ENCODE measurements around the gene RMI1. TPM values are rescaled to one million over a fixed set of nuclear protein-coding genes. Genes with fewer than 3 reads are reported as not detected.

Gene RMI1
- 3.1 TPM for total RNA-seq

DNA sequence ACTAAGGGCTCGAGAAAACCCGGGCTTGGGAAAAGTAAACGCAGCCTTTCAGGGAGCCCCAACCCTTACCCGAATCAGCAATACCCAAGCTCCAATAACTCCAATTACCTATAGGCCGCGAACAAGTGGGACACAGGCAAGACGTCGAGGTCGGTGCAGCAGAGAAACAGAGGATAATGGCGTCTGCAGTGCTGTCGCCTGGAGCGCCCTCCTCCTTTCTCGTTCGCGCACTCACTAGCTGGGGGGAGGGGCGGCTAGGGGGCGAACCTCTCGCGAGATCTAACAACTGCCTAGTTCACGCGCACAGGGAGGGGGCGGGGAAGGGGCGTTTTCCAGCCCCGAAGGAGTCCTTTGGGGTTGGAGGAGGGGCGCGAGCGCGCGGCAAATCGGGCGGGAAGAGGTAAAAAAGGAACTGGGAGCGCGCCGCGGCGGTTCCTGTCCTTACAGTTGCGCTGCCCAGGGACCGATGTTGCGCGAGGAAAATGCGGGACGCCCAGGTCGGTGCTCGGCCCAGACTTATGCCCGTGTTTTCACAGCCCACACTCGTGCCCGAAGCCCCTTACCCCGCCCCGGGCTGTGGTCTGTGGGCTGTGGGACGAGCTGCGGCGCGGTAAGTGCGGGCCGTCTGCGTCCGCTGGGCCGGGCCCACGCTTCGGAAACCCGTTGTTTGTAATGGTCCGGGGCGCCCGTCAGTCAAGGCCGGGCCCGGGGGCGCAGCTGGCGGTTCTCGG is at the start of gene RMI1:
RMI1 (plus strand) TSS at position 411 of the 731 bp plus-strand sequence. CDS start 20,182 bp downstream, outside the sequence.
- Histone ChIP-seq H3K27ac (ENCODE audit: low read depth, low read length) (peak within 1 kb of the TSS; percentile 100), H3K27me3 (ENCODE audit: control insufficient read depth in 3 of 3, insufficient read depth in 3 of 3, low read length in 3 of 3) (no peaks in the 10 kb centered on the region), H3K9ac (ENCODE audit: low read depth in 1 of 3, low read length in 3 of 3) (peak within 1 kb of the TSS; percentile 95 to 100 (median 100)), H3K9me3 (ENCODE audit: control insufficient read depth in 3 of 3, low read length in 3 of 3) (no peaks in the 10 kb centered on the region), H3K36me3 (ENCODE audit: control insufficient read depth in 3 of 3, insufficient read depth in 3 of 3, low read length in 3 of 3) (peaks cover 15 to 17% (median 16%) of the 10 kb centered on the region in 3 donors), H3K4me1 (ENCODE audit: control insufficient read depth in 3 of 3, insufficient read depth in 3 of 3, low read length in 3 of 3) (peaks cover 14 to 24% (median 16%) of the 10 kb centered on the region in 3 donors), H3K4me3 (ENCODE audit: low read length in 3 of 3) (peak within 1 kb of the TSS; percentile 88 to 99 (median 99))

DNA sequence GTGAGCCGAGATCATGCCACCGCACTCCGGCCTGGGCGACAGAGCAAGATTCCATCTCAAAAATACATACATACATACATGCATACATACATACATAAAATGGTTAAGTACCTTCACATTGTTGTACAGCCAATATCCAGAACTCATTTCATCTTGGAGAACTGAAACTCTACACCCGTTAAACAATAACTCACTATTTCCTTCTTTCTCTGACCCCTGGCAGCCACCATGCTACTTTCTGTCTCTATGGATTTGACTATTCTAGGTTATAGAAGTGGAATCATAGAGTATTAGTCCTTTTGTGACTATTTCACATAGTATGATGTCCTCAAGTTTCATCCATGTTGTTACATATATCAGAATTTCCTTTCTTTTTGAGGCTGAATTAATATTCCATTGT is 49.7 kb upstream of the RMI1 start:
- H3K27ac ChIP-seq (ENCODE audit: low read depth, low read length): no peak overlapping the region

DNA sequence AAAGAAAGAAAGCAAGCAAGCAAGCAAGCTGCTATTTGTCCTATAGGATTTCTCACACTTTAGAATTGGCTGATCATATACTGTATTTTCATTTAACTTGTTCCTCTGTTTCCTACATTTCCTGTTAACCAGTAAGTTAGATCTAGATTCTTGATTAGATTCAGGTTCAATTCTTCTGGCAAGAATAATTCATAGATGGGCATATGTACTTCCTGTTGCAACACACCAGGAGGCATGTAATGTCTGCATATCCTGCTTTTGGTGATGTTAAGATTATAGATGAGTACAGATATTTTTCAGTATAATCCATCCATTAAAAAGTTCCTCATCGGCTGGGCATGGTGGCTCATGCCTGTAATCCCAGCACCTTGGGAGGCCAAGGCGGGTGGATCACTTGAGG is 48.6 kb upstream of the RMI1 start:
- no peaks in the 10 kb centered on the region for H3K9me3 ChIP-seq (ENCODE audit: control insufficient read depth in 3 of 3, low read length in 3 of 3)
- H3K4me3 ChIP-seq (ENCODE audit: low read length in 3 of 3): no peak overlapping the region
- H3K36me3 ChIP-seq (ENCODE audit: control insufficient read depth in 3 of 3, insufficient read depth in 3 of 3, low read length in 3 of 3): no peaks in the 10 kb centered on the region
- H3K4me1 ChIP-seq (ENCODE audit: control insufficient read depth in 3 of 3, insufficient read depth in 3 of 3, low read length in 3 of 3): peaks cover 8 to 27% (median 11%) of the 10 kb centered on the region in 3 donors
- H3K27ac ChIP-seq (ENCODE audit: low read depth, low read length): no peak overlapping the region
- H3K27me3 ChIP-seq (ENCODE audit: control insufficient read depth in 3 of 3, insufficient read depth in 3 of 3, low read length in 3 of 3): no peaks in the 10 kb centered on the region
- no peak overlapping the region for H3K9ac ChIP-seq (ENCODE audit: low read depth in 1 of 3, low read length in 3 of 3)

More for the DNA sequence above, 49.7 kb upstream of the RMI1 start:
- Histone ChIP-seq H3K36me3 (ENCODE audit: control insufficient read depth in 3 of 3, insufficient read depth in 3 of 3, low read length in 3 of 3) (no peaks in the 10 kb centered on the region), H3K9me3 (ENCODE audit: control insufficient read depth in 3 of 3, low read length in 3 of 3) (no peaks in the 10 kb centered on the region), H3K4me1 (ENCODE audit: control insufficient read depth in 3 of 3, insufficient read depth in 3 of 3, low read length in 3 of 3) (peaks cover 8 to 17% (median 9%) of the 10 kb centered on the region in 3 donors), H3K4me3 (ENCODE audit: low read length in 3 of 3) (no peak overlapping the region), H3K27me3 (ENCODE audit: control insufficient read depth in 3 of 3, insufficient read depth in 3 of 3, low read length in 3 of 3) (no peaks in the 10 kb centered on the region), H3K9ac (ENCODE audit: low read depth in 1 of 3, low read length in 3 of 3) (no peak overlapping the region)

DNA sequence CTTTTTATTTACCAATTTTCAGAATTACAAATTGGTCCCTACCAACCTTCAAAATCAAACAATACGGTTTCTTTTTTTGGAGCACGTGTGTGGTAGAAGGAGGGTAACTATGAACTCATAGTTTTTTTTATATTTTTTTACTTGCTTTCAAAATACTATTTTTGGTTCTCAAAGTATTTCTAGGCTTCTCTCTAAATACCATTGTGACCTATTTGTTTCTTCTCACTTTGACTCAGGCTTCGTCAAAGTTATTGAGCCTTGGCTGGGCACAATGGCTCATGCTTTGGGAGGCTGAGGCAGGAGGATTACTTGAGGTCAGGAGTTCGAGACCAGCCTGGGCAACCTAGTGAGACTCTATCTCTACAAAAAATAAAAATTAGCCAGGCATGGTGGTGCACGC is 47.8 kb upstream of the RMI1 start:
- H3K9me3 ChIP-seq (ENCODE audit: control insufficient read depth in 3 of 3, low read length in 3 of 3): no peaks in the 10 kb centered on the region
- H3K36me3 ChIP-seq (ENCODE audit: control insufficient read depth in 3 of 3, insufficient read depth in 3 of 3, low read length in 3 of 3): no peaks in the 10 kb centered on the region
- H3K27me3 ChIP-seq (ENCODE audit: control insufficient read depth in 3 of 3, insufficient read depth in 3 of 3, low read length in 3 of 3): no peaks in the 10 kb centered on the region
- H3K9ac ChIP-seq (ENCODE audit: low read depth in 1 of 3, low read length in 3 of 3): no peak overlapping the region
- no peak overlapping the region for H3K27ac ChIP-seq (ENCODE audit: low read depth, low read length)
- H3K4me1 ChIP-seq (ENCODE audit: control insufficient read depth in 3 of 3, insufficient read depth in 3 of 3, low read length in 3 of 3): peaks cover 8 to 28% (median 11%) of the 10 kb centered on the region in 3 donors
- no peak overlapping the region for H3K4me3 ChIP-seq (ENCODE audit: low read length in 3 of 3)

DNA sequence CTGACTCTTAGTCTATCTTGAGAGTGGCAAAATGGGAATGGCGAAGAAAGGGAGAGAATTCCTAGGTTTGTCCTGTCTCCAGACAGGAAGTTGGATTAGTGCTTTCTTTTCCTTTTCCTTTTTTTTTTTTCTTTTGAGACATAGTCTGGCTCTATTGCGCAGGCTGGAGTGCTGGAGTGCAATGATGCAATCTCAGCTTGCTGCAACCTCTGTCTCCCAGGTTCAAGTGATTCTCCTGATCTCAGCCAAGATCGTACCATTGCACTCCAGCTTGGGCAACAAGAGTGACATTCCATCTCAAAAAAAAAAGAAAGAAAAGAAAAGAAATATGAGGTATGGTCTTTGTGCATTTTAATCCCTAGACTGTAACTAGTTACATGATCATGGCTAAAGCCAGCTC is 46.8 kb upstream of the RMI1 start:
- Histone ChIP-seq H3K4me1 (ENCODE audit: control insufficient read depth in 3 of 3, insufficient read depth in 3 of 3, low read length in 3 of 3) (peaks cover 8 to 28% (median 11%) of the 10 kb centered on the region in 3 donors), H3K4me3 (ENCODE audit: low read length in 3 of 3) (no peak overlapping the region), H3K9ac (ENCODE audit: low read depth in 1 of 3, low read length in 3 of 3) (no peak overlapping the region), H3K9me3 (ENCODE audit: control insufficient read depth in 3 of 3, low read length in 3 of 3) (no peaks in the 10 kb centered on the region), H3K27ac (ENCODE audit: low read depth, low read length) (no peak overlapping the region), H3K27me3 (ENCODE audit: control insufficient read depth in 3 of 3, insufficient read depth in 3 of 3, low read length in 3 of 3) (no peaks in the 10 kb centered on the region), H3K36me3 (ENCODE audit: control insufficient read depth in 3 of 3, insufficient read depth in 3 of 3, low read length in 3 of 3) (peaks cover 0 to 2% (median 0%) of the 10 kb centered on the region in 3 donors)

DNA sequence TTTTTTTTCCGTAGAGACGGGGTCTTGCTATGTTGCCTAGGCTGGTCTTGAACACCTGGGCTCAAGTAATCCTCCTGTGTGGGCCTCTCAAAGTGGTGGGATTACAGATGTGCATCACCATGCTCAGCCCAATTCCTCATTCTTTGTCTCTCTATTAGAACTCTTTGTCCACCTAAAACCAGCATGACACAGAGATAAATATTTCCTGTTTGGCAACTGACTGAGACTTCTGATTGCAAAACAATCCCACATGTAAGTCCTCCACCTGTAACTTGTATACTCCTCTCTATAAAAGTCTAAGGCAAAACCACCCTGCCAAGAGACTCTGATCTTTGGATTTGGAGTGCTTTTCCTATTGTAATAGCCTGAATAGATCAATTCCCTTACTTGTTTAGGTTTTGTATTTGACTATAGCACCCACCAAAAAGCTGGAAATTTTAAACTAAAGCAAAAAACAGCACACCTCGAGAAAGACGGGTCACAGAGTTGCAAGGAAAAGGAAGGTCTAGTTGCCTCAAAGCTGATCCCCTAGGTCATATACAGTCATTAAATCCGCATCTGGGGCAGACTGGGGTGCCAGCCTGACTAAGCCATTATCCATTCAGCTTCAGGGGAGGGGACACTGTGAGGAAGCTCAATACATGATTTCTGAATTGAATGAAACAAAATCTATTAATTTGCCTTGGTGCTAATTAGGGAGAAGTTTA is 45.9 kb upstream of the RMI1 start:
- H3K9ac ChIP-seq (ENCODE audit: low read depth in 1 of 3, low read length in 3 of 3): peak overlapping the region in 1 of 3 donors; percentile 32
- no peak overlapping the region for H3K4me3 ChIP-seq (ENCODE audit: low read length in 3 of 3)
- H3K27me3 ChIP-seq (ENCODE audit: control insufficient read depth in 3 of 3, insufficient read depth in 3 of 3, low read length in 3 of 3): no peaks in the 10 kb centered on the region
- no peak overlapping the region for H3K27ac ChIP-seq (ENCODE audit: low read depth, low read length)
- peaks cover 0 to 10% (median 3%) of the 10 kb centered on the region in 3 donors for H3K36me3 ChIP-seq (ENCODE audit: control insufficient read depth in 3 of 3, insufficient read depth in 3 of 3, low read length in 3 of 3)
- no peaks in the 10 kb centered on the region for H3K9me3 ChIP-seq (ENCODE audit: control insufficient read depth in 3 of 3, low read length in 3 of 3)
- H3K4me1 ChIP-seq (ENCODE audit: control insufficient read depth in 3 of 3, insufficient read depth in 3 of 3, low read length in 3 of 3): peaks cover 8 to 28% (median 11%) of the 10 kb centered on the region in 3 donors

DNA sequence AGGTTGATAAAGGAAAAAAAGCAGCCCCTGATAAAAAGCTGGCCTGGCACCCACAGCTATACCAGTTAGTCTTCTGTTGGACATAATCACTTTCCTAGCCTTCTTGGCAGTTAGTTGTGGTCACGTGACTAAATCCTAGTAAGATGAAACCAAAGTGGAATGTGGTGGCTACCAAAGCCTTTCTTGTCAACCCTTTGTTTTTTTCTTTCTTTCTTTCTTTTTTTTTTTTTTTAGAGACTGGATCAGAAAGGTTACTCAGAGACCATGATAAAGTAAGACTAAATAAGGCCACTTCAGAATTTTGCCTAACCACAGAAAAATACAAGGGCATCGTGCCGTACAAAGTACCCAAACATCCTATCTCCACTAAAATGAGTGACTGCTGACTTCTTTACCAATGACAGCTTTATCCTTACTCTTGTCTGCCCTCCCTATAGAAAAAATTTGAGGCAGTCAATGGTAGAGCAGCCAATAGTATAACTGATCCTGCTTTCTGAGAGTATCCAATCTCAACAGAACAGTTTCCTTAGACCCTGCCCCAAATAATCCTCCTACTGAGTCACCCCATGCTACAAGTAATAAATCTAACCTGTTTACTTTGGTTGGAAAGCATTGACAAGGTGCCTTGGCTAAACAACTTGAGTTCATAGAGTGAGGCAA is 45.2 kb upstream of the RMI1 start:
- Histone ChIP-seq H3K4me1 (ENCODE audit: control insufficient read depth in 3 of 3, insufficient read depth in 3 of 3, low read length in 3 of 3) (peaks cover 8 to 28% (median 11%) of the 10 kb centered on the region in 3 donors), H3K27ac (ENCODE audit: low read depth, low read length) (no peak overlapping the region), H3K9ac (ENCODE audit: low read depth in 1 of 3, low read length in 3 of 3) (no peak overlapping the region), H3K36me3 (ENCODE audit: control insufficient read depth in 3 of 3, insufficient read depth in 3 of 3, low read length in 3 of 3) (peaks cover 0 to 13% (median 3%) of the 10 kb centered on the region in 3 donors), H3K4me3 (ENCODE audit: low read length in 3 of 3) (no peak overlapping the region), H3K9me3 (ENCODE audit: control insufficient read depth in 3 of 3, low read length in 3 of 3) (no peaks in the 10 kb centered on the region), H3K27me3 (ENCODE audit: control insufficient read depth in 3 of 3, insufficient read depth in 3 of 3, low read length in 3 of 3) (no peaks in the 10 kb centered on the region)

DNA sequence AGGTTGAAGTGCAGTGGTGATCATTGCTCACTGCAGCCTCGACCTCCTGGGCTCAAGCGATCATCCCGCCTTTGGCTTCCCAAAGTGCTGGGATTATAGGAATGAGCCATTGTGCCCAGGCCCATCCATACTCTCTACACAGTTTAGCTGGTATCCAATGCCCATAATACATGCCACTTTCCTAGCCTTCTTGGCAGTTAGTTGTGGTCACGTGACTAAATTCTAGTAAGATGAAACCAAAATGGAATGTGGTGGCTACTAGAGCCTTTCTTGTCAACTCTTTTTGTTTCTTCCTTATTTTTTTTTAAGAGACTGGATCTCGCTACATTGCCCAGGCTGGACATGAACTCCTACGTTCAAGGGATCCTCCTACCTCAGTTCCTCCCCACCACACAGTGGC is 44.1 kb upstream of the RMI1 start:
- no peak overlapping the region for H3K27ac ChIP-seq (ENCODE audit: low read depth, low read length)
- H3K36me3 ChIP-seq (ENCODE audit: control insufficient read depth in 3 of 3, insufficient read depth in 3 of 3, low read length in 3 of 3): peaks cover 0 to 21% (median 11%) of the 10 kb centered on the region in 3 donors
- H3K9ac ChIP-seq (ENCODE audit: low read depth in 1 of 3, low read length in 3 of 3): no peak overlapping the region
- no peak overlapping the region for H3K4me3 ChIP-seq (ENCODE audit: low read length in 3 of 3)
- peaks cover 8 to 28% (median 11%) of the 10 kb centered on the region in 3 donors for H3K4me1 ChIP-seq (ENCODE audit: control insufficient read depth in 3 of 3, insufficient read depth in 3 of 3, low read length in 3 of 3)
- no peaks in the 10 kb centered on the region for H3K9me3 ChIP-seq (ENCODE audit: control insufficient read depth in 3 of 3, low read length in 3 of 3)
- no peaks in the 10 kb centered on the region for H3K27me3 ChIP-seq (ENCODE audit: control insufficient read depth in 3 of 3, insufficient read depth in 3 of 3, low read length in 3 of 3)

DNA sequence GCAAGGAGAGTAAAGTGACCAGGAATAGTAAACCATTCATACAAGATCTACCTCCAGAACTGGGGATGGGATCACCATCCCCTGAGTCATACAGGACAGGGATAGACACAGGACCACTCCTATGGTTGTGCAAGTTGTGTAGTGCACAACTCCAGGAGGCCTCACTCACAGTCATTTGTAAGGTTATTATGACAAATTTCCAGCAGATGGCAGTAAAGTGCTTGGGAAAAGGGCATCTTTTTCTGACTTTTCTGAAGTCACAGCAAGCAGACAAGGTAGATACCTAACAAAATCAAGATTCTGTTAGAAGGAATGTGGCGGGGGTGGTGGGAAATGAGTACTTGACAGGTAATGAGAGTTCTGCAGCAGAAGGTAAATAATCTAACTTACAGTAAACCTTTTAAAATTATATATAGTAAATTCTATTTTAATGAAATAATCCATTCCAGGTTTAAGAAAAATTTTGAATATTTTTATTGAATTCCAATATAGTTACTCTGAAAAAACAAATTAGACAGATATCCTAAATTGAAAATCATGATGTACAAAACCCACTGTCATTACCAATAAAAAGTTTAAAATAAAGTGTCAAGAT is 42.6 kb upstream of the RMI1 start:
- Histone ChIP-seq H3K36me3 (ENCODE audit: control insufficient read depth in 3 of 3, insufficient read depth in 3 of 3, low read length in 3 of 3) (peaks cover 0 to 26% (median 17%) of the 10 kb centered on the region in 3 donors), H3K9ac (ENCODE audit: low read depth in 1 of 3, low read length in 3 of 3) (no peak overlapping the region), H3K9me3 (ENCODE audit: control insufficient read depth in 3 of 3, low read length in 3 of 3) (no peaks in the 10 kb centered on the region), H3K4me1 (ENCODE audit: control insufficient read depth in 3 of 3, insufficient read depth in 3 of 3, low read length in 3 of 3) (peaks cover 8 to 28% (median 11%) of the 10 kb centered on the region in 3 donors), H3K4me3 (ENCODE audit: low read length in 3 of 3) (no peak overlapping the region), H3K27me3 (ENCODE audit: control insufficient read depth in 3 of 3, insufficient read depth in 3 of 3, low read length in 3 of 3) (no peaks in the 10 kb centered on the region), H3K27ac (ENCODE audit: low read depth, low read length) (no peak overlapping the region)
